ENCODE data around the gene S100A9. TPM values are rescaled to one million over a fixed set of nuclear protein-coding genes. Genes with fewer than 3 reads are reported as not detected.
"Not testable (repeated sequence)": the region's sequence is repeated elsewhere in the genome, so short reads cannot be mapped to it uniquely, and the experiment has no call there.

Gene S100A9
- total RNA-seq, 1 experiment from 2014 or later: 559 TPM

DNA sequence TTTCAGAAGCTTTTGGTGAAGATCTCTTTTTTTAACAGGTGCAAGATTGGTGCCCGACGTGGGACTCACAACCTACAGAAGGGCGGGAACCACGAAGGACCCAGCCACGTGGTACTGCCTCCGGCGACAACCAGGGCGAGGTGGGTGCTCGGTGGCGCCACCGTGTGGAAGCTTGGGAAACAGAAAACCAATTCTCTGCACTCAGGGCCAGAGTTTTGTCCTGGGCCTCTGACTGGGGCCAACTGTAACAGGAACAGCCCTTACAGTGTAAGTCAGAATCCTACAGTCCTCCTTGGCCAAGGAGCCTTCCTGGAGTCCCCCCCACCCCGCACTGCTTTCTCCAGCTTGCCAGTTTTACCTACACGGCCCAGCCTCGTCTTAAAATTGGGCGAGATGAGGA lies 47.1 kb downstream of the S100A9 start:
- Histone ChIP-seq H3F3A (ENCODE audit: low read length, unreplicated experiment) (no peaks in the 10 kb centered on the region), H3K9me2 (replicated peaks; ENCODE audit: low read length) (no peaks in the 10 kb centered on the region), H4K20me1 (ENCODE audit: low read length) (no peaks in the 10 kb centered on the region), H3K4me2 (ENCODE audit: low read length) (no peak overlapping the region), H3K27me3 (ENCODE audit: low read length) (peaks cover 75% of the 10 kb centered on the region), H3K79me2 (ENCODE audit: low read length) (no peaks in the 10 kb centered on the region), H3K27ac (ENCODE audit: low read length) (no peak overlapping the region), H3K4me3 (ENCODE audit: low read length) (no peak overlapping the region), H3K4me1 (ENCODE audit: insufficient read depth, low read length) (no peaks in the 10 kb centered on the region), H2AFZ (ENCODE audit: low read length) (no peak overlapping the region), H3K9ac (ENCODE audit: low read length) (no peak overlapping the region), H3K36me3 (ENCODE audit: low read depth, low read length) (no peaks in the 10 kb centered on the region), H3K9me3 (ENCODE audit: low read length) (no peaks in the 10 kb centered on the region)
- no TSS peak for BruUV-seq (replicated peaks)
- DNase-seq (peak; percentile 64), ATAC-seq (peak; percentile 31; the same call in 1 of the 2 replicates)
- CTCF ChIA-PET: interaction anchor here (0.6 kb wide), 1 partner anchor 89 kb away, joined by 4 read pairs; no protein-coding TSS in a partner anchor
- TF ChIP-seq EZH2 (IDR thresholded peaks at IDR 0.05; ENCODE audit: low read length, unreplicated experiment) (no peak), EZH2phosphoT487 (IDR thresholded peaks at IDR 0.05; ENCODE audit: borderline replicate concordance, low read length) (no peak)
- TF ChIP-seq, protein P1, sequence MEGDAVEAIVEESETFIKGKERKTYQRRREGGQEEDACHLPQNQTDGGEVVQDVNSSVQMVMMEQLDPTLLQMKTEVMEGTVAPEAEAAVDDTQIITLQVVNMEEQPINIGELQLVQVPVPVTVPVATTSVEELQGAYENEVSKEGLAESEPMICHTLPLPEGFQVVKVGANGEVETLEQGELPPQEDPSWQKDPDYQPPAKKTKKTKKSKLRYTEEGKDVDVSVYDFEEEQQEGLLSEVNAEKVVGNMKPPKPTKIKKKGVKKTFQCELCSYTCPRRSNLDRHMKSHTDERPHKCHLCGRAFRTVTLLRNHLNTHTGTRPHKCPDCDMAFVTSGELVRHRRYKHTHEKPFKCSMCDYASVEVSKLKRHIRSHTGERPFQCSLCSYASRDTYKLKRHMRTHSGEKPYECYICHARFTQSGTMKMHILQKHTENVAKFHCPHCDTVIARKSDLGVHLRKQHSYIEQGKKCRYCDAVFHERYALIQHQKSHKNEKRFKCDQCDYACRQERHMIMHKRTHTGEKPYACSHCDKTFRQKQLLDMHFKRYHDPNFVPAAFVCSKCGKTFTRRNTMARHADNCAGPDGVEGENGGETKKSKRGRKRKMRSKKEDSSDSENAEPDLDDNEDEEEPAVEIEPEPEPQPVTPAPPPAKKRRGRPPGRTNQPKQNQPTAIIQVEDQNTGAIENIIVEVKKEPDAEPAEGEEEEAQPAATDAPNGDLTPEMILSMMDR (conservative IDR thresholded peaks at IDR 0.05; ENCODE audit: low read depth, low read length): peak; percentile 75
- POLR2A ChIA-PET (ENCODE audit: unreplicated experiment): no interaction called here
- intact Hi-C loops (cut with micrococcal nuclease): loop anchor here (2.0 kb wide), 1 partner anchor 50 kb away; no protein-coding TSS in a partner anchor

DNA sequence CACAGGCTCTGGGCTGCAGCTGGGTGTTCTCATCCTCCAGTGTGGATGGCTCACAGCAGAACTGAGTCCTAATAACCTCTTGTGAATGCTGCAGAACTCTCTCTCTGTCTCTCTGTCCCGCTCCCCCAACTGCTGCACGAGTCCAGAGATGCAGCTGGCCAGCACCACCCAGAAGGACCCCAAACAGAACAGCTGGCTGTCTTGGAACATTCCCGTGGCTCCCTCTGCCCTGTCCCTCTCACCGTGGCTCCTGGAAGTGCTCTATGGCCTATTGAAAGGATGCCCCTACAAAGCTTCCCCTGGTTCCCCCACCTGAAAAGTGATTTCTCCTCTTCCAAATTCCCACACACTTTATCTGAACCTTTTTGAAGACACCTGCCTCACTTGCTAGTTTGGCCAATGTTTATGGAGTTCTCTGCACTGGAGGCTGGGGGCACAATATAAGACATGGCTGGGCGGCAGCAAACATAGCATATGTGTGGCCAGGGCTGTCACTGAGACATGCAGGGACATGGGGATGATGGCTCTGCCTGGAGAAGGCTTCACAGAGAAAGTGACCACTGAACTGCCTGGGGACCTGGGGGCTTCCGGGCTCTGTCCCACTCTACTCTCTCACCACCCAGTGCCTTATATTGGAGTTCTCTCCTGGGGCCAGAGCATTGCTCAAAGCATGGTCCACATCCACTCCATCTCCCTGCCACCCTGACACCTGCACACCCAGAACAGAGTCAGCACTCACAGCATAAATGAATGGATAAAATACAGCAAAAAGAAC lies 48.4 kb downstream of the S100A9 start:
- H3F3A ChIP-seq (ENCODE audit: low read length, unreplicated experiment); H3K27ac ChIP-seq (ENCODE audit: low read length); H3K4me3 ChIP-seq (ENCODE audit: low read length); H3K4me1 ChIP-seq (ENCODE audit: insufficient read depth, low read length); H3K9ac ChIP-seq (ENCODE audit: low read length); H3K79me2 ChIP-seq (ENCODE audit: low read length); H2AFZ ChIP-seq (ENCODE audit: low read length); BruUV-seq (replicated peaks); H4K20me1 ChIP-seq (ENCODE audit: low read length); H3K36me3 ChIP-seq (ENCODE audit: low read depth, low read length); H3K9me2 ChIP-seq (replicated peaks; ENCODE audit: low read length); POLR2A ChIA-PET (ENCODE audit: unreplicated experiment); CTCF ChIA-PET; DNase-seq; H3K9me3 ChIP-seq (ENCODE audit: low read length); ATAC-seq; H3K4me2 ChIP-seq (ENCODE audit: low read length): not testable (repeated sequence)
- intact Hi-C loops (cut with micrococcal nuclease): loop anchor here (2.0 kb wide), 1 partner anchor 51 kb away; no protein-coding TSS in a partner anchor
- H3K27me3 ChIP-seq (ENCODE audit: low read length): peaks cover 63% of the 10 kb centered on the region

- H3K4me2 ChIP-seq (ENCODE audit: low read length); POLR2A ChIA-PET (ENCODE audit: unreplicated experiment); H3K79me2 ChIP-seq (ENCODE audit: low read length); H3K27ac ChIP-seq (ENCODE audit: low read length); H3K9me3 ChIP-seq (ENCODE audit: low read length); H3K9ac ChIP-seq (ENCODE audit: low read length); ATAC-seq; H4K20me1 ChIP-seq (ENCODE audit: low read length); BruUV-seq (replicated peaks); H3K4me1 ChIP-seq (ENCODE audit: insufficient read depth, low read length); CTCF ChIA-PET; H3K36me3 ChIP-seq (ENCODE audit: low read depth, low read length); intact Hi-C loops (cut with micrococcal nuclease); H3F3A ChIP-seq (ENCODE audit: low read length, unreplicated experiment); H3K9me2 ChIP-seq (replicated peaks; ENCODE audit: low read length); DNase-seq: not testable (repeated sequence)
- Histone ChIP-seq H2AFZ (ENCODE audit: low read length) (peak overlapping the region; percentile 45; the same call in 1 of the 2 replicates), H3K27me3 (ENCODE audit: low read length) (peaks cover 50% of the 10 kb centered on the region), H3K4me3 (ENCODE audit: low read length) (0 out of 2 replicates have a peak overlapping the region, but pooled peaks have one; percentile 18)
Measured at GRCh38 chr1:153407274-153407673, 49.6 kb downstream of the S100A9 start.

Other genes starting within 250 kb of the S100A9 start
- not detected in 2 replicates for gene SPRR2F, start 244.3 kb upstream of the S100A9 start, total RNA-seq (2014; rRNA removed)
- not detected in 2 replicates for gene SPRR2G, start 207.0 kb upstream of the S100A9 start, total RNA-seq (2014; rRNA removed)
- gene LELP1, start 154.4 kb upstream of the S100A9 start, total RNA-seq (2014; rRNA removed): not detected in 2 replicates
- not detected in 2 replicates for gene PRR9, start 140.3 kb upstream of the S100A9 start, total RNA-seq (2014; rRNA removed)
- gene LORICRIN, start 98.2 kb upstream of the S100A9 start, total RNA-seq (2014; rRNA removed): not detected in 2 replicates
- not detected in 2 replicates for gene PGLYRP3, start 44.9 kb upstream of the S100A9 start, total RNA-seq (2014; rRNA removed)
- not detected in 2 replicates for gene PGLYRP4, start 9.0 kb upstream of the S100A9 start, total RNA-seq (2014; rRNA removed)
- gene S100A12, start 17.8 kb downstream of the S100A9 start, total RNA-seq (2014; rRNA removed): not detected in 2 replicates
- gene S100A8, start 33.2 kb downstream of the S100A9 start, total RNA-seq (2014; rRNA removed): 0.29 TPM in 1 of 2 replicates, not detected in the other
- not detected in 2 replicates for gene S100A7A, start 58.7 kb downstream of the S100A9 start, total RNA-seq (2014; rRNA removed)
- not detected in 2 replicates for gene S100A7, start 102.8 kb downstream of the S100A9 start, total RNA-seq (2014; rRNA removed)
- 1,818 and 2,572 TPM in 2 replicates for gene S100A6, start 178.1 kb downstream of the S100A9 start, total RNA-seq (2014; rRNA removed)
- 2.5 and 6.3 TPM in 2 replicates for gene S100A5, start 183.1 kb downstream of the S100A9 start, total RNA-seq (2014; rRNA removed)
- 32.2 and 55.8 TPM in 2 replicates for gene S100A4, start 188.0 kb downstream of the S100A9 start, total RNA-seq (2014; rRNA removed)
- 4.6 and 7.9 TPM in 2 replicates for gene S100A3, start 191.4 kb downstream of the S100A9 start, total RNA-seq (2014; rRNA removed)
- gene S100A2, start 208.0 kb downstream of the S100A9 start, total RNA-seq (2014; rRNA removed): 358 and 373 TPM in 2 replicates